ENCODE results near the gene RD3L. TPM values are rescaled to one million over a fixed set of nuclear protein-coding genes. Genes with fewer than 3 reads are reported as not detected.
"Not testable (repeated sequence)": the region's sequence is repeated elsewhere in the genome, so short reads cannot be mapped to it uniquely, and the experiment has no call there.

Gene RD3L
- not detected in 2 replicates for total RNA-seq

DNA sequence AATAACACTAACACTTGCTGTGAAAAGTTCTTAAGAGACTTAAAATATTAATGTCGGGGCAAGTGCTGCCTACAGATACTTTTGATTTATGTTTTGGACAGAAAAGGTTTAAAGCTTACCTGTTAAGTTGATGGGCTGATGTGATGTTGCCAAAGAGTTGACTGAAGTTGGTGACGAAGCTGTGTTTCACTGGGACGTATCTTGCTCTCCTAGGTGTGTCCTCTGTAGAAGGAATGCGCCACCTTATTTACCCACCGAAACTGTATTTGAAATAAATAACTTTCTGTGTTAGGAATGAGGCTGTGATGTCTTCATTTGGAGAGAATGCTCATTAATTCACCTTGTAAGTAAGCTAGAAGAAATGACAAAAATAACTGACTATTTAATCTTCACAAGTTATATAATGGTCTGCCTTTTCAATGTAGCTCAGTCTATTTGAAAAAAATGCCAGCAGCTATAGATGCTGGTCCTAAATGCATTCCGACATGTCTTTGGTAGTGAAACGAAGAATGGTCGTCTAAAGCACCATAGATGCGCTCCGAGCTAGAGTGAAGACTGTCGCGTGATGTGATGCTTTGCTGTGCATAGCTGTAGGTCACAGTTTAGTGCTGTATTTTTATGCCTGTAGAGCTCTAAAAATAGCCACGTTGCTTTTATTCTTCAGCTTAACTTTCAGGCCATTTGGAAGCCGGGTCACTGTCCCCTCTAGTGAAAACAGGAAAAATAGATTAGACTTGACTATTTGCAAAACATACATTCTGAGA lies at the start of gene RD3L:
Gene RD3L (minus strand): TSS at position 557 of the 764 bp plus-strand sequence. CDS start 834 bp downstream, outside the sequence.
- ChIA-PET POLR2A (no interaction called here), CTCF (interaction anchor here (1.2 kb wide), 1 partner anchor 134 kb away, joined by 3 read pairs; no protein-coding TSS in a partner anchor)
- Mint-ChIP-seq H3K9me3 (no peaks in the 10 kb centered on the region), H3K4me3 (no peak within 1 kb of the TSS), H3K4me1 (no peaks in the 10 kb centered on the region), H3K27ac (no peak within 1 kb of the TSS), H3K36me3 (ENCODE audit: low read depth) (no peaks in the 10 kb centered on the region), H3K27me3 (peaks cover 35% of the 10 kb centered on the region)
- TF ChIP-seq, protein P1, sequence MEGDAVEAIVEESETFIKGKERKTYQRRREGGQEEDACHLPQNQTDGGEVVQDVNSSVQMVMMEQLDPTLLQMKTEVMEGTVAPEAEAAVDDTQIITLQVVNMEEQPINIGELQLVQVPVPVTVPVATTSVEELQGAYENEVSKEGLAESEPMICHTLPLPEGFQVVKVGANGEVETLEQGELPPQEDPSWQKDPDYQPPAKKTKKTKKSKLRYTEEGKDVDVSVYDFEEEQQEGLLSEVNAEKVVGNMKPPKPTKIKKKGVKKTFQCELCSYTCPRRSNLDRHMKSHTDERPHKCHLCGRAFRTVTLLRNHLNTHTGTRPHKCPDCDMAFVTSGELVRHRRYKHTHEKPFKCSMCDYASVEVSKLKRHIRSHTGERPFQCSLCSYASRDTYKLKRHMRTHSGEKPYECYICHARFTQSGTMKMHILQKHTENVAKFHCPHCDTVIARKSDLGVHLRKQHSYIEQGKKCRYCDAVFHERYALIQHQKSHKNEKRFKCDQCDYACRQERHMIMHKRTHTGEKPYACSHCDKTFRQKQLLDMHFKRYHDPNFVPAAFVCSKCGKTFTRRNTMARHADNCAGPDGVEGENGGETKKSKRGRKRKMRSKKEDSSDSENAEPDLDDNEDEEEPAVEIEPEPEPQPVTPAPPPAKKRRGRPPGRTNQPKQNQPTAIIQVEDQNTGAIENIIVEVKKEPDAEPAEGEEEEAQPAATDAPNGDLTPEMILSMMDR (IDR thresholded peaks at IDR 0.05), result no peak
- no peak for ATAC-seq (ENCODE audit: low read depth)
- DNase-seq, result no peak
- intact Hi-C loops (cut with micrococcal nuclease), result no loop called here

DNA sequence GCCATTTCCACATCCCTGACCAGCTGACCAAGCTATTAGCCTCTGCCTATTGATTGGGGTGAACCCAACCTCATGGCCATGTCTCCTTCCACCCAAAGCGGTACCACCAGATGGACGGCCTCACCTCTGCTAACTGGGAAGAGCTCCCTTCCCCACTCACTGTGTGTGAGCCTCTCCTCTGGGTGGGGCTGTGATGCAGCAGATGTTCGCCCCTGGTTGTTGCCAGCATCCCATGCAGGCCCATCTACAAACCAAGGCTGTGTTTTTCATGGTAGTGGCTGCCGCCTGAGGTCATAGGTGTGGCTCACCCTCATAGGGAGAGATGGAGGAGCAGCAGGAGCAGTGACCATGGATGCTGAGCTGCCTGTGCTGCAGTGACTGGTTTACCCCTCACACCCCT lies 47.6 kb upstream of the RD3L start:
- H3K9me3 Mint-ChIP-seq, result peaks cover 21% of the 10 kb centered on the region
- no peak overlapping the region for H3K27ac Mint-ChIP-seq
- POLR2A ChIA-PET, result no interaction called here
- CTCF ChIA-PET, result no interaction called here
- no peak overlapping the region for H3K4me3 Mint-ChIP-seq
- H3K36me3 Mint-ChIP-seq (ENCODE audit: low read depth), result no peaks in the 10 kb centered on the region
- ATAC-seq (ENCODE audit: low read depth) (no peak), DNase-seq (no peak)
- intact Hi-C loops (cut with micrococcal nuclease), result no loop called here
- TF ChIP-seq, protein P1 (IDR thresholded peaks at IDR 0.05), result no peak
- H3K27me3 Mint-ChIP-seq, result peaks cover 19% of the 10 kb centered on the region
- H3K4me1 Mint-ChIP-seq, result no peaks in the 10 kb centered on the region

- Mint-ChIP-seq H3K4me3 (no peak overlapping the region), H3K27ac (no peak overlapping the region), H3K36me3 (ENCODE audit: low read depth) (no peaks in the 10 kb centered on the region), H3K27me3 (peaks cover 19% of the 10 kb centered on the region), H3K4me1 (no peaks in the 10 kb centered on the region), H3K9me3 (peaks cover 23% of the 10 kb centered on the region)
- intact Hi-C loops (cut with micrococcal nuclease), result no loop called here
- TF ChIP-seq, protein P1 (IDR thresholded peaks at IDR 0.05), result no peak
- ATAC-seq (ENCODE audit: low read depth) (no peak), DNase-seq (no peak)
- CTCF ChIA-PET, result no interaction called here
- POLR2A ChIA-PET, result no interaction called here
Measured at GRCh38 chr14:103989034-103989433, 46.7 kb upstream of the RD3L start.

- DNase-seq (no peak), ATAC-seq (ENCODE audit: low read depth) (no peak)
- Mint-ChIP-seq H3K4me3 (no peak overlapping the region), H3K9me3 (peaks cover 16% of the 10 kb centered on the region), H3K27me3 (peaks cover 7% of the 10 kb centered on the region), H3K27ac (no peak overlapping the region), H3K36me3 (ENCODE audit: low read depth) (no peaks in the 10 kb centered on the region), H3K4me1 (no peaks in the 10 kb centered on the region)
- CTCF ChIA-PET, result no interaction called here
- intact Hi-C loops (cut with micrococcal nuclease), result no loop called here
- POLR2A ChIA-PET, result no interaction called here
- TF ChIP-seq, protein P1 (IDR thresholded peaks at IDR 0.05), result no peak
Measured at GRCh38 chr14:103984196-103984595, 41.9 kb upstream of the RD3L start.

DNA sequence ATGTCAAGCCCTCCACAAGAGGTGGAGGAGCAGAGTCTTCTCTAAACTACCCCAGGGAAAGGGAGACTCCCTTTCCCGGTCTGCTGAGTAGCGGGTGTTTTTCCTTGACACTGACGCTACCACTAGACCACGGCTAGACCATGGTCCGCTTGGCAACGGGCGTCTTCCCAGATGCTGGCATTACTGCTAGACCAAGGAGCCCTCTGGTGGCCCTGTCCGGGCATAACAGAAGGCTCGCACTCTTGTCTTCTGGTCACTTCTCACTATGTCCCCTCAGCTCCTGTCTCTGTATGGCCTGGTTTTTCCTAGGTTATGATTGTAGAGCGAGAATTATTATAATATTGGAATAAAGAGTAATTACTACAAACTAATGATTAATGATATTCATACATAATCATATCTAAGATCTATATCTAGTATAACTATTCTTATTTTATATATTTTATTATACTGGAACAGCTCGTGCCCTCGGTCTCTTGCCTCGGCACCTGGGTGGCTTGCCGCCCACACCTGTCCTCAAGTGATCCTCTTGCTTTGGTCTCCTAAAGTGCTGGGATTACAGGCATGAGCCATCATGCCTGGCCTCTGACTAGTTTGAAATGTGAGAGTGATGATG lies 38.4 kb upstream of the RD3L start:
- CTCF ChIA-PET, result interaction anchor here (0.6 to 4.3 kb wide), 2 partner anchors 173 to 822 kb away, joined by 3 to 36 read pairs; no protein-coding TSS in a partner anchor
- H3K36me3 Mint-ChIP-seq (ENCODE audit: low read depth); H3K27me3 Mint-ChIP-seq; DNase-seq; H3K9me3 Mint-ChIP-seq; H3K4me3 Mint-ChIP-seq; ATAC-seq (ENCODE audit: low read depth); H3K27ac Mint-ChIP-seq; H3K4me1 Mint-ChIP-seq; POLR2A ChIA-PET; intact Hi-C loops (cut with micrococcal nuclease): not testable (repeated sequence)

Data from activated B cell treated with CpG ODN at 0.5 μM for 24 hours (primary cell).